GM19397 (cell line): ENCODE measurements around the gene ETNK2.
"Not testable (repeated sequence)": the region's sequence is repeated elsewhere in the genome, so short reads cannot be mapped to it uniquely, and the experiment has no call there.

Experiments
- ATAC-seq: cut with Tn5 transposase; IDR thresholded peaks from one replicate; pipeline ENCODE4 v1.9.1; 2021; ENCODE audit warnings: mild to moderate bottlenecking, moderate library complexity; ENCODE audit not compliant: unreplicated experiment

ETNK2 gene

DNA sequence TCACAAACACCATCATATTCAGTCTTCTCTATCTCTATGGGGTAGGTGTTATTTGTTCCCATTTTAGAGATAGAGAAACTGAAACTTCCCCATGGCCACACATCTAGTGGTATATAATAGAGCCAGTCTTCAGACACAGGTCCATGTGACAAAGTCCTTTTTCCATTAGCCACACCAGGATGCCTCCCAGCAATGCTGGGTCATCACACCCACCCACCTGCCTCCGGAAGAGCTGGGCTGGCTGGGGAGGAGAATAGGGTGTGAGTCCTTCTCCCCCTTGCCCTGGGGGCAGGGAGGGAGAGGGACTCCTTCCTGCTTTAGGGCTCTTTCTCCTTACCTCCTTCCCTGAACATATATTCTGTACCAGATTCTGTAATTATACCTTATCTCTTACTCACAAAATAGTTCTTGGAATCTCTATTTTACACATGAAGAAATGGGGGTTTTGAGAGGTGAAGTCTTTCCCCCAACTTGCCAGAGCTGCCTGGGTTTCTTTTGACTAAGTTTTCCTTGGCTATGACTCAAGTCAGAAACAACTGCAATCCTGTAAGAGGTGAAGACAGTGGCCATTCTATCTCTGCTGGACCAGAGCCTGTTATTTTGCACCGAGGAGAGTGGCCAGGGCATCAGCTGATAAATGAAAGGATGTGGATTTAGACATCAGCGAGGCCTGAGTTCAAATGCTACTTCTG lies 49.0 kb downstream of the ETNK2 start:
- ATAC-seq = no peak

DNA sequence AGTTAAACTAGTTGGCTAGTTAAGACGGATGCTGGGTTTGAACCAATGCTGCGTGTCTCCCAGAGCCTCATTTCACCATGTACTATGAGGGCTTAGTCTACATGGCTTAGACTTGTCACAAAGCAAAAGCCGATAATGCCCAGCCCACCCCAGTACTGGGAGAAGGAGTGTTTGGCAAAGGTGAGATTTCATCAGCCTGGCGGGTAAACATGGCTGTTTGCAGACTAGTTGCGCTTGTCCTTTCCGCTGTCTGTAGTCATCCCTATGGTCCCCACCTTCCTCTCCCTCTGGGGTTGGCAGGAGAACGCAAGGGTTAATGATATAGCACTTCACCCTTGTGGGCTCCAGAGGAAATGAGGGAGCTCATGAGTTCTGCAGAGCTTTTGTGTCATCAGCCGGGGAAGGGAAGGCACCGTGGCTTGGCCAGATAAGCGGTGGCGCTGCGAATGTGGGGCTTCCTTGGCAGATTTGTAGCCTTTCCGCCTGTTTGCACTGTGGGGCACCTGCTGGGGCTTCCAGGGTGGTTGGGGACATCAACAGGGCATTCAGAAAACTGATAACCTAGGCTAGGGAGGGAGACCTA lies 49.7 kb downstream of the ETNK2 start:
- ATAC-seq = no peak

DNA sequence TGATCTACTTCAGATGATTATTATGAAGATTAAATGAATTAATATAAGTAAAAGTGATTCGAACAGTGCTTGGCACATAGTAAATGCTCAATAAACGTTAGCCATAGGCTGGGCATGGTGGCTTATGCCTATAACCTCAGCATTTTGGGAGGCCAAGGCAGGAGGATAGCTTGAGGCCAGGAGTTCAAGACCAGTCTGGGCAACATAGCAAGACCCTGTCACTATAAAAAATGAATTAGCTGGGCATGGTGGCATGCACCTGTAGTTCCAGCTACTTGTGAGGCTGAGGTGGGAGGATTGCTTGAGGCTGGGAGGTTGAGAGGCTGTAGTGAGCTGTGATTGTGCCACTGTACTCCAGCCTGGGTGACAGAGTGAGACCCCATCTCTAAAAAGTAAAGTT lies 52.1 kb downstream of the ETNK2 start:
- not testable (repeated sequence) for ATAC-seq

DNA sequence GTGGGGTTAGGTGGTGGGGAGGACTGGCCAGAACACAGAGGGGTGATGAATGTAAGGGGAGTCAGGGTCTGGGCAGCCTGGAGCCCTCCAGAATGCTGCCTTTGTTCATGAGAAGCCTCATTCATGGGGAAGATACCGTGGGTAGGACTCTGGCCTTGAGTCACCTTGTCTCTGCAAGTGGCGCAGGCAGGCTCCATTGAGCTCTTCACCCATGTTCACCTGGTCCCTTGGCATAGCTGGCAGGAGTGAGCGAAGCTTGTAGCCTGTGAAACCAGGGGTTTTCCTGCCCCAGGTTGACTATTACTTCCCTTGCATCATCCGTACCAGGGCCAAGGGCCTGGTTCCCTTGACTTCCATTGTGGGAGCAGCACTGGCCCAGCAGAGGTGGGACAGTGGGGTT lies 53.2 kb downstream of the ETNK2 start:
- ATAC-seq = no peak

DNA sequence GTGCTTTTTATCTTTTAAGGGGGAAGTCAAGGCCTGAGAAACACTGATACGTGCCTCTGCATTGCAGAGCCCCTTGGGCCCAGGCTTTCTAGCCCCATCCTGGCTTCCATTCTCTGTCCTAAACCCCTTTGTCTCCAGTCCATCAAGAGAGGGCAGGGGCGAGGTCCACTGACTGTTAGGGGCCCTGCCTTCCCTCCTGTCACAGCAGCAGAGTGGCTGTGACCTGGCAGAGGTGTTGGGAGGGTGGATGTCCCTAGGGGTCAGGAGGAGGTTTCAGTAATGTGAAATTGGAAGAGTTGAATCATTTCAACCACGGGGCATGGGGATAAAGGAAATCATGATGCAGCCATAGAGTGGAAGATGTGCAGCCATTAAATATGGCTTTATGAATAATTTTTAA lies 54.9 kb downstream of the ETNK2 start:
- ATAC-seq = no peak

DNA sequence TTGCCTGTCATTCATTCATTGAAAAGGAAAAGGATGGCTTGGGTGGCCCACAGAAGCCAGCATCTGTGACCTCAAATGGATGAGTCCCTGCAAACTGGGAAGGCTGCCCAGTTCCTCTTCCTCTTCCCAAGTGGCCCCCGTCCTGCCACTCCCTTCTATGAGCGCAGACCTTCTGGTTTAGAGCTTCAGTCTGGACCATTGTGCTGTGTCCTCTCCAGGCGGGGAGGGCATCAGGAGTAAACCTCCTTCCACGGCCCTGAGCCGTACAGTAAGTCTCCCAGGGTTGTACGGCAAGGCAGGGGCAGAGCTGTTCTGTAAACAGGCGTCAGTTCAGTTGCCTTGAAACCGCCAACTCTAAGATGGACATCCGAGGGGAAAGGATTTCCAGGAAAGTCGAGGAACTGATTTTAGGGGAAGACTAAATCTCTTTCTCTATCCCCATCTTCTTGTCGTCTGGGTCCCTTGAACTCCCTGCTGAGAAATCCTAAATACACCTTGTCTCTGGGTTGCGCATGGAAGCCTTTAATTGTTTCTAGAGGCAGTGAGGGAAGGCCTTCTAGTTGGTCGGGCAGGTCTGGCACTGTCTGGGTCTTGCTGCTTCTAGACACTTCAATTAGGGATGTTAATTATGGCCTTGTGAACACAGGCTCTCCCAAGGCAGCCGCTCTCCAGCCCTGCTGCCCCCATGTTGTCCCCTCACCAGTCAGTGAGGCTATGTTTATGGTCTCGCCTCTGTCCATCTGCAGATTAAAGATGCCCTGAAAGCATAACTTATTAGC lies 56.8 kb downstream of the ETNK2 start:
- ATAC-seq = no peak

DNA sequence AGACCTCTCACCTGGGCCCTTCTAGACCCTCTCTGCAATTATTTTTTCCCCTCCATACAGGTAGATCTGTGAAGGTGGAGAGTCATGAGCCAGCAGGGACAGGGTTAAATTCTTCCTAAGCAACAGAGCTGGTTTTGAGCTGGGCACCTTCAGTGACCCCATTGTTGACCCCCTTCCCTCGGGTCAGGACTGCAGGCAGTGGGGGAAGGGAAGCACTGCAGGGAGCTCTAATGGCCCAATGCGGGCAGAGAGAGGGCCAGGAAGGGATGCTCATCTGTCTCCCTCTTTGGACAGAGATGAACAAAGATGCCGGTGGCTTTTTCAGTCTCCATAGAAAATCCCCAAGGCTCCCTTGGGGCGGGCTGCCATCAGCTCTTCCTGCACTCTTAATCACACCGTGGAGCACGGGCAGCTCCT lies 57.5 kb downstream of the ETNK2 start:
- no peak for ATAC-seq

DNA sequence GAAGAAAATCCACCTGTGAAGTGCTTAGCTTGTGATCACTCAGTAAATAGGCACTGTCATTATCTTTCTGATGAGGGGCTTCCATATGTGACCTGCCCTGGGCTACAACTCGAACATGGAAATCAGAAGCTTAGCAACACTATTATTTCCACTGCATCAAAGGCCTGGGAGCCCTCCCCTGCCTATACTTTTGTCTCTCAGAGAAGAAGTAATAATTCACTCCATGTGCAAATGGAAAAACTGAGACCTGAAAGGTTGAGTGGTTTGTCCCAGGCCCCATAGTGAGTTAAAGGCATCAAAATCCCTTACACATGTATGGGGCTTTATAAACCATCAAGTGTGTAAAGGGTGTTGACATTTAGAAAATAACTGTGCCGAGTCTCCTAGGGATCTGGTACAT lies 58.1 kb downstream of the ETNK2 start:
- ATAC-seq = no peak

DNA sequence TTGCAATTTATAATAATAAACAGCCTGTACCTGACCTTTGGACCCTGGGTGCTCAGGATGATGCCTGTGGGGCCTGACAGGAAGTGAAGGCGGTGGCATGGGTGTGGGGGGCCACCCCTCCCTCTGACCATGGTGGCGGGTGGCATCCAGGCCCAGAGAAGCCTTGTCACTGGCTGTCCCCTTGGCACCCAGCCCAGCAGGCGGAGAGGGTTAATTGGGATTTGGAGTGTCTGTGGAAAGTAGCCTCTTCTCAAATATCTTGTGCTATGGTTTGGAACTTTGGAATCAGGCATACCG lies 58.5 kb downstream of the ETNK2 start:
- ATAC-seq = no peak

DNA sequence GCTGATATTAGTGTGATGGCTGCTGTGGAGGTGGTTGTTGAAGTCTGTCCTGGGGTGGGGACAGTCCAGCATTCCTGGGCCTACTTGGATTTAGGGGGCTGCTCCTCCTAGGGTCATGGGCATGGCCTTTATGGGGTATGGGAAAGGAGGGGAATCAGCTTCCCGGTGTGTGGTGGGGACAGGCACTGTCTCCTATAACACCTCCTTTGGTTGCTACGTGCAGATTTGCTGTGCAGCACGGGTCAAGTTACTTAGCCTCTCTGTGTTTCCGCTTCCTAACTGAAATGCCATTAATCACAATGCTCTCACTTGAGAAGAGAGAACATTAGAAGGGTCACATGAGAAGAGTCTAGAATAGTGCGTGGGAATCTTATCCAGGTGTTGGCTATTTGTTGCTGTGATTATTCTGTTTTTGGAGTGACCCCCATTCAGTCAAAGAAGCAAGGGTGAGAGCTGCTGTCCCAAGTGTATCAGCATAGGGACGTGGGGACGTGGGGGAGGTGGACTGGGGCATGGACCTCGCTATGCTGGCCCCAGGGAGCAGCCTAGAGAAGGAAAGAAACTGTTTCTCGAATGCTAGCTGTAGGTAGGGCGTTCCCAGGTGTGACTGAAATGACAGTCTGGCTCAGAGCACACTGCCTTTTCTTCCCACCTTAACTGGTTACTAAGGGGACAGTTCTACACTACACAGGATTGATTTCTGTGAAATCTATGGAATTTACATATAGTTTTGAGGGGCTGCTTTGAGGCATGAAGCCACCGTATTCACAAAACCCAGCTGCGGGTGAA lies 59.0 kb downstream of the ETNK2 start:
- no peak for ATAC-seq

DNA sequence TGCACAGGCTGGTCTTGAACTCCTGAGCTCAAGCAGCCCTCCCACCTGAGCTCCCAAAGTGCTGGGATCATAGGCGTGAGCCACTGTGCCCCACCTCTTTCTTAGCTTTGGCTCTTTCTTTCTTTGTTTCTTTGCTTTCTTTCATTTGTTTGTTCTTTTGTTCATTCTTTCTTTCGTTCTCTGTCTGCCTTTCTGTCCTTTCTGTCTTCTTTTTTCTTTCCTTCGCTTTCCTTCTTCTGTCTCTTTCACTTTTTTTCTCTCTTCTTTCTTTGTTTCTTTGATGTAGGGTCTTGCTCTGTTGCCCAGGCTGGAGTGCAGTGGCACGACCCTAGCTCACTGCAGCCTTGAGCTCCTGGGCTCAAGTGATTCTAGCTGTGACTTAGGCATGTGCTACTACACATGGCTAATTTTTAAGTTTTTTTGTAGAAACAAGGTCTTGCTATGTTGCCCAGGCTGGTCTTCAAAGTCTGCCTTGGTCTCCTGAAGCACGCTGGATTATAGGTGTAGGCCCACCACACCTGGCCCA lies 60.0 kb downstream of the ETNK2 start:
- ATAC-seq = no peak

DNA sequence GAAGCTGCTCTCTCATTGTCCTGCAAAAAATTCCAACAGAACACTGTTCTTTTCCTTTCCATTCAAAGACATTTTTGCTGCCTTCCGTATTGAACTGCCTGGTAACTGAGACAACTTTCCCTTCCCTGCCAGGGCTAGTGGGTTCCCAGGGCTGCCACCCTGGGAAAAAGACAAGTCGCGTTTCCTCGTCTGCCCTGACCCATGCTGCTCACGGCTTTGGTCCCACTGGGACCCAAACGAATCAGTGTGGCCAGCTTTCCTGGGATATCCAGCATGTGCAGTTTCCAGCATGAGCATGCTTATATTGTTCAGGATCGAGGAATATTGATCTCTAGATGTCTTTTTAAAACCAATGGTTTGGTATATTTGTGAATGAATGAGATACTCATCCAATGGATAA lies 60.8 kb downstream of the ETNK2 start:
- no peak for ATAC-seq

DNA sequence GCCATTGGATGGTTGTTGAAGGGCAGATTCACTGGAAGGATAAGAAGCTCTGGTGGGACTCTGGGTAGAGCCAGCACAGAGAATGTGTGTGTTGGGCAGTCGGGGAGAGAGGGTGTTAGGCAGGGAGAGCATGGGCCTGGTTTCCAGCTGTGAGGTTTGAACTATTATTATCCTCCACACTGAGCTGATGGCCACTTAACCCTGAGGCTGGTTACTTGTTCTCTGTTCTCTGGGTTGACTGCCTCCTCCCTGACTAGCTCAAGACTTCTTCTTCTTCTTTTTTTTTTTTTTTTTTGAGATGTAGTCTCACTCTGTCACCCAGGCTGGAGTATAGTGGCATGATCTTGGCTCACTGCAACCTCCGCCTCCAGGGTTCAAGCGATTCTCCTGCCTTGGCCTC lies 61.7 kb downstream of the ETNK2 start:
- ATAC-seq = not testable (repeated sequence)

DNA sequence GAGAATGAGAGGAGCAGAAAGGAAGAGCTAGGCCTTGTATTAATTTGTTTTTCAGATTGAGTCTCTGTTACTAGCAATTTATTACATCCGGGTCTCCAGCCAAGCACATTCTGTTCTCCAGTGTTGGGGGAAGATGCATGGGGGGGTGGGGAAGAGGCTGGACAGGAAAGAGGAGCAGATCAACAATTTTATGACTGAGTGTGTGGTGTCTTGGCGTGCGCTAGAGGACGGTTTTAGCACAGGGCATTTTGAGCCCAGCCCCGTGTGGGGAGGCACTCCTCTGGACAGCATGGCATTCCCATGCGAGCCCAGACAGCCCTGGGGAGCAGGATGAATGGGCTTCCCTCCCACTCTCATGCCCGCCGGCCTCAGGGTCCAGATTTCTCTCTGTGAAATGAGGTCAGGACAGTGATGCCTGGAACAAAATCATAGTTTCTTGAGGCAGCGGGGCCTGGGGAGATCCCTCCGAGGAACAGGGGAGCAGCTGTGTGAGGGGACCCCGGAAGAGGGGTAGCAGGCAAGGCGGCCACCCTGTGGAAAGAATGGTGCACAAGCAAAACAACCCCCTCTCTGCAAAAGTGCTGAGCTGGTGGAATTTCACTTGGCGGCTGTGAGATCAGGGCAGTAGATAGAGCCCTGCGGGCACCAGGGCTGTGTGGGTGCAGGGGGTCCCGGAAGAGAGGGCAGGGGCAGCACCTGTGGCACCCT lies 62.6 kb downstream of the ETNK2 start:
- ATAC-seq = no peak

DNA sequence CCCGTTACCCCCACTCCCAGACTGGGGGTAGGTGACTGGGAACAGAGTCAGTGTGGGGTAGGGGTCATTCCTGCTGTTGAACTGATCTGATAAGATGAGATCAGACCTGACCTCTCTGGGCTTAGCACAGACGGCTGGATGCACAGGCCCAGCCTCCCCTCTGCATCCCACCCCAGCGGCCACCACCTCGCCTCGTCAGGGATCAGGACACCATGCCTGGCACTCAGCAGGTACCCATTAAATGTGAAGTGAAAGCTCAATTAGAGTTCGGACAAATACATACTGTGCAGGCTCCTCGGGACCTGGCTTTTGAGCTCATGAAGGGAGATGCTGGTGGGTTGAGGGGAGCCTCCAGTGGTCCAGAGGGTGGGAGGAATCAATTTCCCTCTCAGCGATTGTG lies 63.2 kb downstream of the ETNK2 start:
- no peak for ATAC-seq

DNA sequence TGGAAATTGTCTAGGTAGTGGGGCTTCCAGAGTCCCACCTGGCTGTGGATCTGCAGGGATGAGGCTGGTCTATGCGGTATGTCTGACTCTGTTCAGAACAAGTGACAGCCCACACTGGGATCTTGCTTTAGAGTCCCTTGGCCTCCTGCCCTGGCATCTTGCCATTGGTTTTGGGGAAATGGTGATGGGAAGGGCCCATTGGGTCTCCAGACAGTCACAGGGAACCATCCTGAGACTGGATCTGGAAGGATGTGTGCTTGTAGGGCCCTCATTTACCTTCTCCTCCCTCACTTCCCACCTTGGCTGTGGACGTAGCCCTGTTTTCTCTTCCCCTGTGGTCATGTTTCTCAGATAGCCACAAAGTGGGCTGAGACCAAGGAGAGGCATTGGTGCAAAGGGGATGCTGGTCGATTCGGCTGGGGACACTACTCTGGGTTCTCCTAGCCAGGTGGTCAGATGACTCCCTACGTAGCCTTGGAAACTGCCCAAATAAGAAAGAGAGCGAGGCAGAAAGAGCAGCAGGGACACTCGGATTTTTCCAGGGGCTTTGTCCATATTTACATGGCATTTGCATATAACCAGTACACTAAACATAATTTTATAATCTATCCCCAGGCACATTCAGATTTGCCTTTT lies 63.8 kb downstream of the ETNK2 start:
- no peak for ATAC-seq

DNA sequence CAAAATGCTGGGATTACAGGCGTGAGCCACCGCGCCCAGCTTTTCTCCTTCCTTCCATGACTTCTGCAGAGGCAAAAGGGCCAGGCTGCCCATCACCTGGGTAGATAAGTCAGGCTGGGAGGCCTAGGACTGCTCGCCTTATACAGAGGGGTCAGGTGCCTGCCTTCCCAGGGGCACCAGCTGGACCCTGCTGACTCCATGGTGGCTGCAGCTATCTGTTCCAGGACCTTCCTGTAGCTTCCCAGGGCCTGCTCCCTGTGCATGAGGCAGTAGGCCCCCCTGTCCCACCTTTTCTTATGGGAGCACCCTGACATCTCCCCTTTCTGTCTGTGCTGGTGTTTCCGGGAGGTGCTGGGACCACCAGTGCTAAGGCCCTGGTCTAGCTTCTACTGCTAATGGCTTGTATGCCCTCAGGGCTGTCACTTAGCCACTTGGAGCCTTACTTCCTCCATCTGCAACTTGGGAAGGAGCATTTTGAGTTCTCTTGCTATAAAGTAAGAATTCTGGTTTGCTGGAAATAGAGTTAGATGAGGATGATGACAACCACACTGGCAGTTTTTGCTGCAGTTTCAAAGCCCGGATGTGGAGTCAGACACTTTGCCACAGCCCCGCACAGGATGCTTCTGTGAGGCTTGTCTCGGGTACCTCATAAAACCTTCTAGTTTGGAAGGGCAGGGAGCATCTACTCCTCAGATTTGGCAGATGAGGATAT lies 64.5 kb downstream of the ETNK2 start:
- no peak for ATAC-seq

DNA sequence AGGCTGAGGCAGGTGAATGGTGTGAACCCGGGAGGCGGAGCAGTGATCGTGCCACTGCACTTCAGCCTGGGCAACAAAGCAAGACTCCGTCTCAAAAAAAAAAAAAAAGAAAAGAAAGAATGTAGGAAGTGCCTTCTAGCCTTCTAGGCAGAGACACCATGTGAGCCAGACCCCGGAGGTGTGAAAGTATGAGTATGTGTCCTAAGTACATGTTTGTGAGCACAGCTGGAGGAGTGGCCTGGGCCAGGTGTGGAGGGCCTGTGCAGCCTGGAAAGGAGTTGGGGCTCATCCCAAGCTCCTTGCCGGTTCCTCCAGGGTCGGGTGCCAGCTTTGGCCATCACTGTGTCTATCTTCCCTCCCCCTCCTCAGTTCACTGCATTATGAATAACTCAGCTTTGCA lies 66.0 kb downstream of the ETNK2 start:
- no peak for ATAC-seq

DNA sequence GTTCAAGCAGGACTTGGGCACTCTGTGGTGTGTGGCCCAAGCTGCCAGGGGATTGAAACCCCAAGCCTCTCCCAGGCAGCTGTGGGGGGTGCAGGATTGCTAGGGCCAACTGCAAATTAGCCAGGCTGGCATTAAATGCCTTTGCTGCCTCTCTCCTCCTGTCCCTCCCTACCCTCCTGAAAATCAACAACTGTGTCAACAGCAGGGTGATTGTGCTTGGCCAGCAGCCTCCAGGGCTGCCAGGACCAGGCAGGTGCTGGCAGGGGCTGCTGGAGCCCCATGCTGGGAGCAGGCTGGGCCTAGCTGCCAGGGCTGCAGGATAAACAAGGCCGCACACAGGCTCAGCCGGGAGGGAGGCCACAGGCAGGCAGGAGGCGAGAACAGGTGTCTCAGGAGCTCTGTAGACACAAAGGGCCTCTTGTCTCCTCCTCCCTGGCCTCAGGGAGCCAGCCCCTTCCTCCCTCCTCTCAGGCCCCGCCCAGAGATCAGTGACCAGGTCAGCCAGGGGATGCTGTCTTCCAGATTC lies 67.5 kb downstream of the ETNK2 start:
- ATAC-seq = no peak
